ENCODE data around the gene STAT5B. TPM values are rescaled to one million over a fixed set of nuclear protein-coding genes. Genes with fewer than 3 reads are reported as not detected.
A peak's percentile ranks its signal among the peaks of the same experiment; 100 is the strongest.

The STAT5B gene
- total and polyA plus RNA-seq, 9 of the 15 experiments (the other 6 are each of a cell fraction or from before 2014, with no cell fraction given), result 20.8 to 176 (median 92.4) TPM

- Histone ChIP-seq H3K4me2 (ENCODE audit: insufficient read depth, low read length) (peak overlapping the region; percentile 79), H3K27me3 (ENCODE audit: control insufficient read depth in 2 of 2, insufficient read depth in 2 of 2, low read length in 2 of 2) (no peaks in the 10 kb centered on the region), H3K9ac (ENCODE audit: insufficient read depth in 1 of 2, low read depth in 2 of 2, low read length in 2 of 2) (peak overlapping the region; percentile 92 to 95), H3K36me3 (ENCODE audit: control insufficient read depth, insufficient read depth, low read length) (peaks cover 23% of the 10 kb centered on the region), H3K79me2 (ENCODE audit: control insufficient read depth, insufficient read depth, low read length) (peaks cover 76% of the 10 kb centered on the region), H2AFZ (ENCODE audit: low read depth, low read length) (no peak overlapping the region), H3K9me3 (replicated peaks; ENCODE audit: control insufficient read depth, insufficient read depth, low read depth, low read length) (no peaks in the 10 kb centered on the region), H3K4me1 (replicated peaks in 1 of 2; ENCODE audit: control insufficient read depth in 2 of 2, insufficient read depth in 2 of 2, low read length in 2 of 2) (peaks cover 19 to 28% of the 10 kb centered on the region in 2 experiments; a peak in 4 of 5 replicates), H3K4me3 (peak overlapping the region; percentile 81; the same call in 1 of the 2 replicates), H3K27ac (ENCODE audit: extremely low read depth, low read depth, low read length) (peak overlapping the region; percentile 93), H4K20me1 (replicated peaks; ENCODE audit: control insufficient read depth, insufficient read depth, low read length) (no peaks in the 10 kb centered on the region), H3K9me1 (ENCODE audit: control insufficient read depth, insufficient read depth, low read length) (no peaks in the 10 kb centered on the region)
- no TSS peak for BruUV-seq (replicated peaks)
- CTCF ChIA-PET (ENCODE audit: low intra/inter-chr PET ratio), result no interaction called here
- intact Hi-C loops (cut with micrococcal nuclease) (no loop called here), in situ Hi-C loops (cut with MboI) (no loop called here)
- ATAC-seq, result no peak
- 23% methylated on average over 5 of the region's 6 CpGs for WGBS (ENCODE audit: insufficient coverage, low coverage, missing lambda C conversion rate)
- no peak for DNase-seq (ENCODE audit: extremely low read depth in 1 of 4, low spot score in 3 of 4)
- POLR2A ChIA-PET, result interaction anchor here (0.6 to 5.8 kb wide), 9 partner anchors 8 to 240 kb away, joined by 3 to 41 read pairs (median 4); partner anchors contain the start of gene STAT5A
- TF ChIP-seq RREB1 (CRISPR knock-in tag; IDR thresholded peaks at IDR 0.05) (peak; percentile 21; the same call in 1 of the 2 replicates), TFAP4 (CRISPR knock-in tag; IDR thresholded peaks at IDR 0.05; ENCODE audit: borderline replicate concordance) (peak; percentile 34), POLR2A (conservative IDR thresholded peaks at IDR 0.05) (0 out of 2 replicates have a peak, but pooled peaks have one; percentile 6), NFIX (CRISPR knock-in tag; IDR thresholded peaks at IDR 0.05; ENCODE audit: low read depth) (no peak), ZC3H4 (CRISPR knock-in tag; IDR thresholded peaks at IDR 0.05; ENCODE audit: borderline replicate concordance) (0 out of 2 replicates have a peak, but pooled peaks have one; percentile 16), ESRRB (CRISPR knock-in tag; IDR thresholded peaks at IDR 0.05; ENCODE audit: borderline replicate concordance) (no peak)
- FAIRE-seq, result no peak
These were observed 1.1 kb upstream of the STAT5B start for GRCh38 chr17:42277342-42277712.

All from K562 (cell line).